B cell (primary cell): ENCODE measurements around the gene SERPINI2. TPM values are rescaled to one million over a fixed set of nuclear protein-coding genes. Genes with fewer than 3 reads are reported as not detected.

Experiments used
- ATAC-seq: fragments of 200-7000 bp; cut with Tn5 transposase; one replicate; pipeline ENCODE4 v1.10.0; 2021; ENCODE audit warnings: low read depth, mild to moderate bottlenecking, moderate number of reproducible peaks, moderate library complexity
- CTCF ChIA-PET: fragments of 350-600 bp; sonication (Branson Sonifier 250); formaldehyde crosslinking; loops from one replicate; lab custom pipeline; 2021; ENCODE audit warnings: antibody characterized with exemption, inconsistent platforms; lab: Charles Lee
- POLR2A ChIA-PET: fragments of 350-600 bp; sonication (Branson Sonifier 250); formaldehyde crosslinking; loops from one replicate; lab custom pipeline; 2021; ENCODE audit warnings: antibody characterized with exemption; lab: Charles Lee
- DNase-seq: peaks from one replicate; pipeline ENCODE4 v3.0.0; 2013
- H2AFZ ChIP-seq: 2 replicates; pipeline ENCODE4 v1.6.1; 2012; ENCODE audit warnings: mild to moderate bottlenecking, low read depth, low read length; ENCODE audit not compliant: insufficient read depth, poor library complexity, severe bottlenecking
- H3K27ac ChIP-seq, 2 donors: 1 replicate in 1 of 2; 2 replicates in 1 of 2; pipeline ENCODE4 v1.5.1; 2012 to 2013; ENCODE audit warnings: low read length in 2 of 2, mild to moderate bottlenecking in 2 of 2, moderate library complexity in 1 of 2
- H3K27me3 ChIP-seq, 4 experiments: fragments of 200-600 bp in 1 of 4; sonication (generic) in 1 of 4; replicated peaks in 1 of 4; 1 replicate in 2 of 4; 2 replicates in 2 of 4; pipeline versions ENCODE4 v1.6.1 to v1.7.0; 2013 to 2016; ENCODE audit warnings: low read length in 3 of 4, mild to moderate bottlenecking in 2 of 4, mixed read lengths in 1 of 4, moderate library complexity in 1 of 4; ENCODE audit not compliant: insufficient read depth in 4 of 4, control insufficient read depth in 3 of 4; ENCODE audit errors: control extremely low read depth in 1 of 4
- H3K36me3 ChIP-seq, 2 experiments: replicated peaks in 1 of 2; 1 replicate in 1 of 2; 2 replicates in 1 of 2; pipeline versions ENCODE4 v1.6.1 to v1.7.1; 2013; ENCODE audit warnings: low read length in 1 of 2; ENCODE audit not compliant: insufficient read depth in 2 of 2, control insufficient read depth in 1 of 2; ENCODE audit errors: control extremely low read depth in 1 of 2, extremely low read depth in 1 of 2
- H3K4me1 ChIP-seq, 2 donors: fragments of 200-600 bp in 1 of 2; sonication (generic) in 1 of 2; 1 replicate in 1 of 2; 2 replicates in 1 of 2; pipeline versions ENCODE4 v1.5.1 to v1.6.1; 2013 to 2017; ENCODE audit warnings: low read length in 2 of 2; ENCODE audit not compliant: control insufficient read depth in 2 of 2, insufficient read depth in 2 of 2
- H3K4me2 ChIP-seq: replicated peaks from 2 replicates; pipeline ENCODE3; 2012; ENCODE audit warnings: mild to moderate bottlenecking, low read depth, low read length; ENCODE audit not compliant: poor library complexity, severe bottlenecking
- H3K4me3 ChIP-seq, 5 experiments: fragments of 200-600 bp in 1 of 5; sonication (generic) in 1 of 5; 1 replicate in 3 of 5; 2 replicates in 2 of 5; pipeline versions ENCODE4 v1.5.1 to v1.7.0; 2011 to 2016; ENCODE audit warnings: low read length in 4 of 5, mild to moderate bottlenecking in 4 of 5, low read depth in 2 of 5, control low read depth in 1 of 5, moderate library complexity in 1 of 5; ENCODE audit not compliant: insufficient read depth in 1 of 5; ENCODE audit errors: control extremely low read depth in 1 of 5, extremely low read depth in 1 of 5
- H3K79me2 ChIP-seq: fragments of 200-600 bp; sonication (generic); one replicate; pipeline ENCODE4 v1.6.0; 2016; ENCODE audit warnings: low read length; ENCODE audit not compliant: control insufficient read depth, insufficient read depth
- H3K9ac ChIP-seq: fragments of 200-600 bp; sonication (generic); 2 replicates; pipeline ENCODE4 v1.6.1; 2017; ENCODE audit warnings: mild to moderate bottlenecking, low read length, moderate library complexity
- H3K9me3 ChIP-seq, 3 donors: one replicate each; pipeline versions ENCODE4 v1.6.1 to v1.7.1; 2013; ENCODE audit warnings: low read length in 2 of 3; ENCODE audit not compliant: control insufficient read depth in 2 of 3, insufficient read depth in 1 of 3; ENCODE audit errors: control extremely low read depth in 1 of 3
- H4K20me1 ChIP-seq: 2 replicates; pipeline ENCODE4 v1.6.0; 2012; ENCODE audit warnings: mild to moderate bottlenecking, low read length; ENCODE audit not compliant: insufficient read depth, control insufficient read depth, poor library complexity, severe bottlenecking
- H3K27ac Mint-ChIP-seq: one replicate; pipeline ENCODE4 v1.8.0; 2021; ENCODE audit warnings: mixed read lengths
- H3K27me3 Mint-ChIP-seq: one replicate; pipeline ENCODE4 v1.8.0; 2021; ENCODE audit warnings: mixed read lengths
- H3K4me1 Mint-ChIP-seq: one replicate; pipeline ENCODE4 v1.8.0; 2021; ENCODE audit warnings: mixed read lengths
- H3K4me3 Mint-ChIP-seq: one replicate; pipeline ENCODE4 v1.8.0; 2021; ENCODE audit warnings: mixed read lengths
- H3K9me3 Mint-ChIP-seq: one replicate; pipeline ENCODE4 v1.8.0; 2022; ENCODE audit warnings: mixed read lengths; ENCODE audit not compliant: insufficient read depth
- CTCF ChIP-seq: fragments of 200-600 bp; IDR thresholded peaks from one replicate; pipeline ENCODE4 v1.8.0; 2022; ENCODE audit warnings: antibody characterized with exemption, mild to moderate bottlenecking
- EZH2 ChIP-seq: IDR thresholded peaks from 2 replicates; pipeline ENCODE4 v1.6.1; 2012; ENCODE audit warnings: borderline replicate concordance, low read depth, mild to moderate bottlenecking, moderate library complexity, low read length; ENCODE audit not compliant: insufficient read depth, poor library complexity, severe bottlenecking
- WGBS: methylation state at CpG from one replicate; pipeline ENCODE4 v1.1.5; 2013; ENCODE audit warnings: missing lambda C conversion rate; ENCODE audit not compliant: insufficient coverage; 5-methylcytosine and 5-hydroxymethylcytosine counted together
- intact Hi-C: fragments of 100-400 bp; cut with micrococcal nuclease; formaldehyde crosslinking; loops from one replicate; pipeline ENCODE4 v1.10.0; 2022
- polyA plus RNA-seq: library from polyadenylated mRNA; depleted of rRNA; stranded (reverse); fragments of >200 nt; gene quantifications from 2 replicates; pipeline ENCODE4 v1.2.3, GENCODE V29; 2012
- total RNA-seq, 2 donors: library from RNA; stranded (reverse); fragments of 120-200 nt in 1 of 2; gene quantifications; 1 replicate in 1 of 2; 2 replicates in 1 of 2; pipeline versions ENCODE4 v1.2.3 to v1.2.4, GENCODE V29; 2013 to 2022

Gene SERPINI2
- total and polyA plus RNA-seq, 2 donors (not counting 1 experiment from before 2014, with no cell fraction given), result not detected

GRCh38 chr3:167502401-167502800 is 28.6 kb upstream of the SERPINI2 start:
- H3K27me3 ChIP-seq, result no peaks in the 10 kb centered on the region
- H3K27ac ChIP-seq, result no peak overlapping the region
- Mint-ChIP-seq H3K4me1 (no peaks in the 10 kb centered on the region), H3K27me3 (no peaks in the 10 kb centered on the region), H3K27ac (no peak overlapping the region), H3K9me3 (no peaks in the 10 kb centered on the region), H3K4me3 (no peak overlapping the region)
- H4K20me1 ChIP-seq, result no peaks in the 10 kb centered on the region
- no peak overlapping the region for H3K4me3 ChIP-seq
- WGBS, result 91% methylated on average over 2 of the region's 2 CpGs
- ChIA-PET CTCF (no interaction called here), POLR2A (no interaction called here)
- DNase-seq (no peak), ATAC-seq (no peak)
- intact Hi-C loops, result no loop called here
- H3K9me3 ChIP-seq, result no peaks in the 10 kb centered on the region
- no peaks in the 10 kb centered on the region for H3K36me3 ChIP-seq
- TF ChIP-seq EZH2, result no peak
- no peak for TF ChIP-seq CTCF
- no peak overlapping the region for H3K4me2 ChIP-seq
- no peak overlapping the region for H3K9ac ChIP-seq
- H3K4me1 ChIP-seq, result no peaks in the 10 kb centered on the region
- no peaks in the 10 kb centered on the region for H3K79me2 ChIP-seq
- no peak overlapping the region for H2AFZ ChIP-seq

- Histone ChIP-seq H3K9ac (no peak overlapping the region), H3K9me3 (no peaks in the 10 kb centered on the region), H3K4me2 (no peak overlapping the region), H3K4me1 (no peaks in the 10 kb centered on the region), H3K27ac (no peak overlapping the region), H3K4me3 (no peak overlapping the region), H3K27me3 (no peaks in the 10 kb centered on the region), H3K36me3 (no peaks in the 10 kb centered on the region), H2AFZ (no peak overlapping the region), H3K79me2 (no peaks in the 10 kb centered on the region), H4K20me1 (no peaks in the 10 kb centered on the region)
- ATAC-seq (no peak), DNase-seq (no peak)
- Mint-ChIP-seq H3K4me3 (no peak overlapping the region), H3K27me3 (no peaks in the 10 kb centered on the region), H3K4me1 (no peaks in the 10 kb centered on the region), H3K9me3 (no peaks in the 10 kb centered on the region), H3K27ac (no peak overlapping the region)
- 90% methylated on average over 2 of the region's 3 CpGs for WGBS
- ChIA-PET POLR2A (no interaction called here), CTCF (no interaction called here)
- intact Hi-C loops, result no loop called here
- TF ChIP-seq CTCF (no peak), EZH2 (no peak)
These were observed 28.1 kb upstream of the SERPINI2 start for GRCh38 chr3:167501941-167502340.
